AG10803 (cell line): ENCODE data around the gene PSMB3.

Experiments used
- DNase-seq: peaks from one replicate; pipeline ENCODE4 v3.0.0; 2010; ENCODE audit warnings: low read depth
- H3K4me3 ChIP-seq: 2 replicates; pipeline ENCODE4 v1.5.1; 2011; ENCODE audit warnings: mild to moderate bottlenecking, low read length, control low read depth
- CTCF ChIP-seq: conservative IDR thresholded peaks from 2 replicates; pipeline ENCODE4 v1.5.1; 2011; ENCODE audit warnings: mild to moderate bottlenecking, low read length, control low read depth, inconsistent platforms

PSMB3 gene

GRCh38 chr17:38727736-38728135 is 24.8 kb upstream of the PSMB3 start:
- no peak for DNase-seq
- no peak for TF ChIP-seq CTCF
- no peak overlapping the region for H3K4me3 ChIP-seq

- TF ChIP-seq CTCF = no peak
- H3K4me3 ChIP-seq = no peak overlapping the region
- DNase-seq = no peak
These were observed 24.2 kb upstream of the PSMB3 start for GRCh38 chr17:38728290-38728831.

- TF ChIP-seq CTCF = 0 out of 2 replicates have a peak, but pooled peaks have one; percentile 1
- DNase-seq = no peak
These were observed 23.1 kb upstream of the PSMB3 start for GRCh38 chr17:38729368-38729885.

GRCh38 chr17:38729886-38730525 is 22.5 kb upstream of the PSMB3 start, which contains the start of gene CISD3:
TSS of gene CISD3 (plus strand) at chr17:38730341. CDS start at chr17:38730359, 18 bp downstream.
- no peak; the same call in none of the 2 replicates for TF ChIP-seq CTCF
- peak; percentile 83 for DNase-seq
- peak within 1 kb of the TSS; percentile 87 for H3K4me3 ChIP-seq

More at GRCh38 chr17:38729368-38729885, 23.1 kb upstream of the PSMB3 start:
- H3K4me3 ChIP-seq = peak overlapping the region; percentile 62

- peak overlapping the region; percentile 87 for H3K4me3 ChIP-seq
- TF ChIP-seq CTCF = no peak
- peak; percentile 58 for DNase-seq
These were observed 21.8 kb upstream of the PSMB3 start for GRCh38 chr17:38730526-38731379.

GRCh38 chr17:38731526-38732294 is 20.8 kb upstream of the PSMB3 start:
- no peak for TF ChIP-seq CTCF
- H3K4me3 ChIP-seq = peak overlapping the region; percentile 87
- DNase-seq = no peak
